GM19239 (cell line): Measurements from ENCODE around the gene HDC.

Source experiments
- DNase-seq: peaks from one replicate; pipeline ENCODE4 v3.0.0; 2011; ENCODE audit warnings: low spot score; ENCODE audit not compliant: insufficient read length
- FAIRE-seq: peaks from 2 replicates; lab custom pipeline; 2011; peaks lifted over from hg19 to GRCh38; lab: Jason Lieb, UNC

HDC gene

GRCh38 chr15:50265620-50266019 is at the start of gene HDC:
Gene HDC (minus strand): TSS chr15:50265726. CDS start chr15:50265623, 103 bp downstream.
- DNase-seq: no peak
- no peak for FAIRE-seq

- FAIRE-seq: no peak
- DNase-seq: no peak
Observed at GRCh38 chr15:50312636-50313035, 47.1 kb upstream of the HDC start.

- FAIRE-seq: no peak
- no peak for DNase-seq
Observed at GRCh38 chr15:50307799-50308198, 42.3 kb upstream of the HDC start.

- DNase-seq (no peak), FAIRE-seq (no peak)
Observed at GRCh38 chr15:50304836-50305235, 39.3 kb upstream of the HDC start.

GRCh38 chr15:50302581-50302980 is 37.1 kb upstream of the HDC start:
- DNase-seq (no peak), FAIRE-seq (peak; percentile 14)

GRCh38 chr15:50298340-50298739 is 32.8 kb upstream of the HDC start:
- DNase-seq: no peak
- FAIRE-seq: no peak

GRCh38 chr15:50295966-50296365 is 30.4 kb upstream of the HDC start:
- no peak for DNase-seq
- FAIRE-seq: no peak

- no peak for DNase-seq
- no peak for FAIRE-seq
Observed at GRCh38 chr15:50289749-50290148, 24.2 kb upstream of the HDC start.

GRCh38 chr15:50287324-50288116 is 22.0 kb upstream of the HDC start:
- DNase-seq (no peak), FAIRE-seq (no peak)

GRCh38 chr15:50281427-50281826 is 15.9 kb upstream of the HDC start:
- FAIRE-seq (no peak), DNase-seq (no peak)

GRCh38 chr15:50280271-50280670 is 14.7 kb upstream of the HDC start:
- DNase-seq (no peak), FAIRE-seq (no peak)

- DNase-seq (no peak), FAIRE-seq (no peak)
Observed at GRCh38 chr15:50278496-50278895, 13.0 kb upstream of the HDC start.

GRCh38 chr15:50277370-50277769 is 11.8 kb upstream of the HDC start:
- no peak for FAIRE-seq
- no peak for DNase-seq

GRCh38 chr15:50275908-50276307 is 10.4 kb upstream of the HDC start:
- FAIRE-seq: no peak
- no peak for DNase-seq

- DNase-seq: no peak
- no peak for FAIRE-seq
Observed at GRCh38 chr15:50275091-50275490, 9.6 kb upstream of the HDC start.

- no peak for DNase-seq
Observed at GRCh38 chr15:50267577-50267976, 2.1 kb upstream of the HDC start.

GRCh38 chr15:50262533-50262932 is 3.0 kb downstream of the HDC start:
- DNase-seq (no peak), FAIRE-seq (no peak)

More at GRCh38 chr15:50267577-50267976, 2.1 kb upstream of the HDC start:
- FAIRE-seq: no peak

- DNase-seq (no peak), FAIRE-seq (no peak)
Observed at GRCh38 chr15:50261981-50262380, 3.5 kb downstream of the HDC start.

GRCh38 chr15:50260969-50261496 is 4.5 kb downstream of the HDC start:
- DNase-seq (no peak), FAIRE-seq (peak; percentile 4)

- no peak for DNase-seq
- no peak for FAIRE-seq
Observed at GRCh38 chr15:50259276-50259675, 6.2 kb downstream of the HDC start.

GRCh38 chr15:50257924-50258323 is 7.6 kb downstream of the HDC start:
- no peak for FAIRE-seq
- DNase-seq: no peak

- no peak for DNase-seq
- FAIRE-seq: no peak
Observed at GRCh38 chr15:50257332-50257731, 8.2 kb downstream of the HDC start.
